ENCODE measurements around the gene PDGFC. TPM values are rescaled to one million over a fixed set of nuclear protein-coding genes. Genes with fewer than 3 reads are reported as not detected.

PDGFC gene
- total and polyA plus RNA-seq, 2 donors (not counting 3 experiments of a cell fraction or from before 2014, with no cell fraction given), result 2.7 to 5.3 TPM

DNA sequence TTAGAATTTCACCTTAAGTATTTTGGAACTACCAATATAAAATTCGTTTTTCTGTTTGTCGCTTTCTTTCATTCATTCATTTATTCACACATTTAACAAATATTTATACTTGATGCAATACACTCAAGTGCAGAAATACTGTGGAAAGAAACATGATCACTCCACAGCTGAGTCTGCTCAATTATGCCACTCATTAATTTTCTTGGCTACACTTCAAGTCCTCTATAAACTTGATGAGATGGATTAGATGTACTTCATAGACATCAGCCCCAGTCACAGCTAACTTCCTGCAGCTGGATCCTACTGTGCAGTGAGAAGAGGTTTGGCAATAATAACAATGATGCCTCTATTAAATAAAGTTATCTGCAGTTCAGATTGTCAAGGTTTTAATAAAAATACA is 208.1 kb downstream of the PDGFC start:
- H3K4me1 ChIP-seq (ENCODE audit: control insufficient read depth, extremely low read depth, insufficient read depth, low read length), result no peaks in the 10 kb centered on the region
- POLR2A ChIA-PET, result no interaction called here
- no peak for FAIRE-seq
- no peaks in the 10 kb centered on the region for H3K9me1 ChIP-seq (replicated peaks; ENCODE audit: control insufficient read depth, extremely low read depth, insufficient read depth, low read length)
- peak; percentile 29 for DNase-seq (ENCODE audit: low read depth, low spot score)
- no peak overlapping the region for H3K9ac ChIP-seq (replicated peaks; ENCODE audit: extremely low read depth, insufficient read depth, low read length)
- H3K27me3 ChIP-seq (ENCODE audit: control insufficient read depth in 2 of 2, insufficient read depth in 2 of 2, low read length in 2 of 2), result no peaks in the 10 kb centered on the region
- no peaks in the 10 kb centered on the region for H3K79me2 ChIP-seq (ENCODE audit: control insufficient read depth, insufficient read depth, low read length)
- CTCF ChIA-PET, result no interaction called here
- TF ChIP-seq MYC (IDR thresholded peaks at IDR 0.05; ENCODE audit: low read depth, low read length) (no peak), JUN (IDR thresholded peaks at IDR 0.05; ENCODE audit: borderline replicate concordance, insufficient read depth, insufficient read length, low read depth) (no peak), GATA2 (IDR thresholded peaks at IDR 0.05; ENCODE audit: insufficient read depth, insufficient read length, low read depth, low read length) (no peak), POLR2AphosphoS5 (IDR thresholded peaks at IDR 0.05; ENCODE audit: insufficient read depth, low read depth, low read length) (no peak), POLR2A (IDR thresholded peaks at IDR 0.05; ENCODE audit: low read depth, low read length) (no peak), FOS (IDR thresholded peaks at IDR 0.05; ENCODE audit: borderline replicate concordance, insufficient read depth, low read length) (no peak), EZH2 (IDR thresholded peaks at IDR 0.05; ENCODE audit: borderline replicate concordance, low read depth, low read length, severe bottlenecking) (no peak), MAX (IDR thresholded peaks at IDR 0.05; ENCODE audit: insufficient read depth, insufficient read length) (no peak), CTCF (IDR thresholded peaks at IDR 0.05; ENCODE audit: extremely low read depth in 1 of 2, insufficient read depth in 1 of 2, low read depth in 1 of 2, low read length in 2 of 2) (no peak)
- no peaks in the 10 kb centered on the region for H4K20me1 ChIP-seq (replicated peaks; ENCODE audit: control insufficient read depth, extremely low read depth, insufficient read depth, low read length)
- no peaks in the 10 kb centered on the region for H3K9me3 ChIP-seq (replicated peaks; ENCODE audit: control insufficient read depth, insufficient read depth, low read length)
- BruUV-seq (replicated peaks), result no TSS peak
- no peak overlapping the region for H3K4me3 ChIP-seq (replicated peaks in 1 of 3; ENCODE audit: insufficient read depth in 1 of 3, low read depth in 1 of 3, low read length in 3 of 3)
- dilution Hi-C loops (cut with MboI; ENCODE audit: extremely low pct_ligation_motif_present, low sequenced_read_pairs) (no loop called here), intact Hi-C loops (cut with micrococcal nuclease) (no loop called here)
- H3K4me2 ChIP-seq (ENCODE audit: insufficient read depth, low read length), result no peak overlapping the region
- H3K27ac ChIP-seq (ENCODE audit: insufficient read depth, low read depth, low read length), result no peak overlapping the region
- H3K36me3 ChIP-seq (ENCODE audit: control insufficient read depth in 2 of 2, extremely low read depth in 1 of 2, insufficient read depth in 2 of 2, low read length in 2 of 2), result no peaks in the 10 kb centered on the region
- H2AFZ ChIP-seq (ENCODE audit: low read depth, low read length), result no peak overlapping the region

Measured in endothelial cell of umbilical vein (primary cell).